Mesendoderm (in vitro differentiated cells): Measurements from ENCODE around the gene TCN1.

Experiments used
- DNase-seq: peaks from one replicate; pipeline ENCODE4 v3.0.0; 2013
- H2AK5ac ChIP-seq: 2 replicates; pipeline ENCODE4 v1.6.1; 2013; ENCODE audit warnings: low read length, inconsistent platforms
- H2BK120ac ChIP-seq: 2 replicates; pipeline ENCODE4 v1.6.1; 2013; ENCODE audit warnings: low read depth, mild to moderate bottlenecking, low read length, moderate library complexity, mixed read lengths
- H2BK15ac ChIP-seq: replicated peaks from 2 replicates; pipeline ENCODE4 v1.6.1; 2013; ENCODE audit warnings: low read depth, mild to moderate bottlenecking, moderate library complexity
- H2BK5ac ChIP-seq: 2 replicates; pipeline ENCODE4 v1.6.1; 2013; ENCODE audit warnings: low read length, inconsistent platforms
- H3K18ac ChIP-seq: 2 replicates; pipeline ENCODE4 v1.6.1; 2013; ENCODE audit warnings: mild to moderate bottlenecking, low read length, mixed read lengths
- H3K23ac ChIP-seq: one replicate; pipeline ENCODE4 v1.6.1; 2013; ENCODE audit warnings: low read length
- H3K27ac ChIP-seq: 2 replicates; pipeline ENCODE4 v1.5.1; 2013; ENCODE audit warnings: low read depth, mild to moderate bottlenecking, inconsistent platforms, low read length, moderate library complexity
- H3K27me3 ChIP-seq: 2 replicates; pipeline ENCODE4 v1.6.1; 2013; ENCODE audit warnings: low read length, control low read depth, mild to moderate bottlenecking, inconsistent platforms; ENCODE audit not compliant: insufficient read depth, poor library complexity
- H3K36me3 ChIP-seq: 2 replicates; pipeline ENCODE4 v1.6.1; 2013; ENCODE audit warnings: low read length, inconsistent platforms; ENCODE audit not compliant: control insufficient read depth, insufficient read depth
- H3K4ac ChIP-seq: one replicate; pipeline ENCODE4 v1.6.1; 2013; ENCODE audit warnings: low read depth, mild to moderate bottlenecking, low read length, moderate library complexity
- H3K4me1 ChIP-seq: 2 replicates; pipeline ENCODE4 v1.6.1; 2013; ENCODE audit warnings: low read depth, low read length, inconsistent platforms; ENCODE audit not compliant: control insufficient read depth
- H3K4me2 ChIP-seq: 2 replicates; pipeline ENCODE4 v1.6.1; 2013; ENCODE audit warnings: low read length
- H3K4me3 ChIP-seq: 2 replicates; pipeline ENCODE4 v1.5.1; 2013; ENCODE audit warnings: mild to moderate bottlenecking, low read length
- H3K56ac ChIP-seq: one replicate; pipeline ENCODE4 v1.6.1; 2013; ENCODE audit warnings: low read length
- H3K79me1 ChIP-seq: 2 replicates; pipeline ENCODE4 v1.6.1; 2013; ENCODE audit warnings: low read length, inconsistent platforms
- H3K79me2 ChIP-seq: 2 replicates; pipeline ENCODE4 v1.6.1; 2013; ENCODE audit warnings: mild to moderate bottlenecking, low read length; ENCODE audit not compliant: control insufficient read depth, insufficient read depth
- H3K9ac ChIP-seq: 2 replicates; pipeline ENCODE4 v1.6.1; 2013; ENCODE audit warnings: low read length, inconsistent platforms
- H4K5ac ChIP-seq: one replicate; pipeline ENCODE4 v1.6.1; 2013; ENCODE audit warnings: low read length
- H4K8ac ChIP-seq: one replicate; pipeline ENCODE4 v1.6.1; 2013; ENCODE audit warnings: low read depth, mild to moderate bottlenecking, control low read depth, low read length, moderate library complexity
- WGBS: extraction: QIAGEN DNeasy Blood & Tissue Kit; methylation state at CpG from one replicate; pipeline ENCODE4 v1.1.7; 2013; ENCODE audit warnings: low lambda C conversion rate, missing lambda C conversion rate; ENCODE audit not compliant: insufficient coverage; ENCODE audit errors: extremely low coverage; 5-methylcytosine and 5-hydroxymethylcytosine counted together

TCN1 gene

DNA sequence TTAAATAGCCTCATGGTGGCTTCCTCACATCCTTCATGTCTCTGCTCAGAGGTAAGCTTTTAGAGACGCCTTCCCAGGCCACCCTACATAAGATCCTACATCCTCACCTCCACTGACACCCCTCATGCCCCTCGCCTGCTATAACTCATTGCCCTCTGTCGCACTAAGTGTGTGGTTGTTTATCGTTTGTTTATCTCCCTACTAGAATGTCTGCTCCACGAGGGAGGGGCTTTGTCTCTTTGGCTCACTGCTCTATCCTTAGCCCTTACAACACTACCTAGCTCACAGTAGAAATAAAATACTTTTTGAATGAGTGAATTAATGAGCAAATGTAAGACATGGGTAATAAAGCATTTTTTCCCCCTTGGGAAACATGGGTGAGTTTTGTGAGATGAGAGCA lies 19.7 kb downstream of the TCN1 start:
- Histone ChIP-seq H3K23ac (no peak overlapping the region), H3K4me2 (no peak overlapping the region), H3K79me2 (no peaks in the 10 kb centered on the region), H3K18ac (no peak overlapping the region), H4K8ac (no peak overlapping the region), H2BK120ac (no peak overlapping the region), H3K36me3 (no peaks in the 10 kb centered on the region), H3K27ac (no peak overlapping the region), H3K4me3 (no peak overlapping the region), H3K56ac (no peak overlapping the region), H3K79me1 (no peaks in the 10 kb centered on the region), H3K4me1 (no peaks in the 10 kb centered on the region), H4K5ac (no peak overlapping the region), H3K9ac (no peak overlapping the region), H2AK5ac (no peak overlapping the region), H2BK15ac (no peak overlapping the region), H3K4ac (no peak overlapping the region), H3K27me3 (no peaks in the 10 kb centered on the region), H2BK5ac (no peak overlapping the region)
- no CpG with 5 or more reads among the region's 5 CpGs for WGBS
- DNase-seq: no peak

DNA sequence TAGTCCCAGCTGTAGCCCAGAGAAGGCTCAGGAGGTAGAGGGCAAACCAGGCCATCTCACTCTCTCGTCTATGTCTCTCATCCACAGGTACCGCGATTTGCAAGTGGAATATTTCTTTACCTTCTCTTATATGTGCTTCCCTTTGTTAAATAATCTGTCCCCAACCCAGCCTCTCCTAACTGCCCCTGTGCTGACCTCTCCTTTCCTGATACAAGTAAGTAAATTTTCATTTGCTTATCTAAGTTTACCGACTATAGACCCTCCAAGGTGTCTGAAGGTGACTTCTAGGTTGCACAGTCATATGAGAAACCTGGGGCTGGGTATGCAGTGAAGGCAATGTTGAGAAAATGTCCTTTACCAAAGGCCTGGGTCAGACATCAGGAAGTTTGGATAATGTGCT lies 20.9 kb downstream of the TCN1 start, which contains the start of gene CBLIF:
Gene CBLIF (minus strand): TSS at position 101 of the 400 bp plus-strand sequence. CDS start 46 bp downstream, at position 55.
- Histone ChIP-seq H3K4me3 (no peak within 1 kb of the TSS), H4K8ac (no peak within 1 kb of the TSS), H3K9ac (no peak within 1 kb of the TSS), H3K27me3 (no peaks in the 10 kb centered on the region), H3K79me2 (no peaks in the 10 kb centered on the region), H3K18ac (no peak within 1 kb of the TSS), H2BK5ac (no peak within 1 kb of the TSS), H2BK15ac (no peak within 1 kb of the TSS), H4K5ac (no peak within 1 kb of the TSS), H3K4ac (no peak within 1 kb of the TSS), H3K79me1 (no peaks in the 10 kb centered on the region), H3K23ac (no peak within 1 kb of the TSS), H3K36me3 (no peaks in the 10 kb centered on the region), H2AK5ac (no peak within 1 kb of the TSS), H3K27ac (no peak within 1 kb of the TSS), H3K56ac (no peak within 1 kb of the TSS), H2BK120ac (no peak within 1 kb of the TSS), H3K4me1 (no peaks in the 10 kb centered on the region), H3K4me2 (no peak within 1 kb of the TSS)
- DNase-seq: no peak
- no CpG with 5 or more reads among the region's 4 CpGs for WGBS

GRCh38 chr11:59842316-59842715 lies 24.0 kb downstream of the TCN1 start:
- H3K56ac ChIP-seq: no peak overlapping the region
- H3K4me2 ChIP-seq: no peak overlapping the region
- H4K5ac ChIP-seq: no peak overlapping the region
- H3K4ac ChIP-seq: no peak overlapping the region
- no peak overlapping the region for H3K9ac ChIP-seq
- H2AK5ac ChIP-seq: no peak overlapping the region
- no peak overlapping the region for H2BK120ac ChIP-seq
- no CpG with 5 or more reads among the region's 12 CpGs for WGBS
- H2BK5ac ChIP-seq: no peak overlapping the region
- no peak overlapping the region for H4K8ac ChIP-seq
- no peak overlapping the region for H3K4me3 ChIP-seq
- H3K23ac ChIP-seq: no peak overlapping the region
- H2BK15ac ChIP-seq: no peak overlapping the region
- H3K4me1 ChIP-seq: no peaks in the 10 kb centered on the region
- H3K79me1 ChIP-seq: no peaks in the 10 kb centered on the region
- no peak overlapping the region for H3K18ac ChIP-seq
- no peaks in the 10 kb centered on the region for H3K27me3 ChIP-seq
- H3K36me3 ChIP-seq: no peaks in the 10 kb centered on the region
- no peak overlapping the region for H3K27ac ChIP-seq
- no peaks in the 10 kb centered on the region for H3K79me2 ChIP-seq
- no peak for DNase-seq

DNA sequence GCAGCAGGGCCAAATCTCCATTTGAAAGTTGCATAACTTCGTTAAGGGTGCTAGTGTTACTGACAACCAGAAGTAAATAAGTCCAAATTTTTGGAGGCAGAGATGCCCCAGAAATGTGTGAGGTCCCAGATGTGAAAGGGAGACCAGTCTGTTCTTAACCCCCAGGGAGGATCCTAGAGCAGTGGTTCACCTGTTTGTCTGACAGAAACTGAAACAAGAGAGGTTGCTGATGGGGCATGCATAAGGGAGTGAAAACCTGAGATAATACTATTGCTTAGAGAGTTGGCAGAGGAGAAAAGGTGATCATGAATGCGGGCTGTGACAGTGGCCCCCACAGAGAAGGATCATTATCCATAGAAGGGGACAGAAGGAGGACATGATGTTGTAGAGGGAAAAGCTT lies 24.8 kb downstream of the TCN1 start:
- H3K79me2 ChIP-seq: no peaks in the 10 kb centered on the region
- no peak overlapping the region for H4K8ac ChIP-seq
- H3K9ac ChIP-seq: no peak overlapping the region
- no peak overlapping the region for H3K56ac ChIP-seq
- no peak overlapping the region for H3K18ac ChIP-seq
- no peak overlapping the region for H2BK120ac ChIP-seq
- H3K4me2 ChIP-seq: no peak overlapping the region
- no CpG with 5 or more reads among the region's 2 CpGs for WGBS
- no peak for DNase-seq
- no peak overlapping the region for H2BK5ac ChIP-seq
- H3K4me3 ChIP-seq: no peak overlapping the region
- H3K27me3 ChIP-seq: no peaks in the 10 kb centered on the region
- no peak overlapping the region for H3K4ac ChIP-seq
- H3K79me1 ChIP-seq: no peaks in the 10 kb centered on the region
- H3K27ac ChIP-seq: no peak overlapping the region
- H3K23ac ChIP-seq: no peak overlapping the region
- no peak overlapping the region for H2BK15ac ChIP-seq
- no peak overlapping the region for H4K5ac ChIP-seq
- H2AK5ac ChIP-seq: no peak overlapping the region
- H3K36me3 ChIP-seq: no peaks in the 10 kb centered on the region
- H3K4me1 ChIP-seq: no peaks in the 10 kb centered on the region

DNA sequence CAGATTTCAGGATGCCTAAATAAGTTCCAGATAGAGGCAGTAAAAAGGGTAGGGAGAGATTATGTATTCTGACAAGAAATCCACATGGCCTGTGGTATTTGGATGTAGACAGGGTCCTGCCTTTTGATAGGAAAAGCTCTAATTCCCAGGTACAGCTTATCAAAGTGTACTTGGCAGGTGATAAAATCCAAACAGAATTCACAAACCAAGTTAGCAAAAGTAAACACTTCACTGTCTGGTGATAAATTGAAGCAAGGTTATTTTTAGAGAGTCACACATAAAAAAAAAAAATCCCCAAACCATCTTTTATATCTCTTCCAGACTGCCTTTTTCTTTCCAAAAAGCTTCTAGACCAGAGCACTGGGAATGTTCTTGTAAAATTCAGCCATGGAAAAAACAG lies 26.7 kb downstream of the TCN1 start:
- Histone ChIP-seq H3K36me3 (no peaks in the 10 kb centered on the region), H2BK120ac (no peak overlapping the region), H3K4me2 (no peak overlapping the region), H3K79me2 (no peaks in the 10 kb centered on the region), H2BK15ac (no peak overlapping the region), H2AK5ac (no peak overlapping the region), H3K56ac (no peak overlapping the region), H3K27me3 (no peaks in the 10 kb centered on the region), H3K27ac (no peak overlapping the region), H3K4me3 (no peak overlapping the region), H3K4ac (no peak overlapping the region), H3K4me1 (no peaks in the 10 kb centered on the region), H2BK5ac (no peak overlapping the region), H4K5ac (no peak overlapping the region), H3K79me1 (no peaks in the 10 kb centered on the region), H3K18ac (no peak overlapping the region), H3K9ac (no peak overlapping the region), H3K23ac (no peak overlapping the region), H4K8ac (no peak overlapping the region)
- DNase-seq: no peak

GRCh38 chr11:59833602-59834001 lies 32.7 kb downstream of the TCN1 start:
- Histone ChIP-seq H3K27ac (no peak overlapping the region), H3K79me1 (no peaks in the 10 kb centered on the region), H2BK120ac (no peak overlapping the region), H3K9ac (no peak overlapping the region), H3K4me2 (no peak overlapping the region), H3K36me3 (no peaks in the 10 kb centered on the region), H2AK5ac (no peak overlapping the region), H3K23ac (no peak overlapping the region), H3K27me3 (no peaks in the 10 kb centered on the region), H4K8ac (no peak overlapping the region), H4K5ac (no peak overlapping the region), H2BK5ac (no peak overlapping the region), H2BK15ac (no peak overlapping the region), H3K4me3 (no peak overlapping the region), H3K4ac (no peak overlapping the region), H3K18ac (no peak overlapping the region), H3K56ac (no peak overlapping the region), H3K4me1 (no peaks in the 10 kb centered on the region), H3K79me2 (no peaks in the 10 kb centered on the region)
- no peak for DNase-seq
- no CpG with 5 or more reads among the region's 2 CpGs for WGBS
